Choroid plexus epithelial cell (primary cell): ENCODE data around the gene IL1RAP.

Experiments used
- DNase-seq: peaks from one replicate; pipeline ENCODE4 v3.0.0-alpha.2; 2010; ENCODE audit warnings: low read depth
- H3K4me3 ChIP-seq: 2 replicates; pipeline ENCODE4 v1.5.1; 2011; ENCODE audit warnings: low read depth, mild to moderate bottlenecking, control low read depth, low read length, moderate library complexity
- TF ChIP-seq, protein P1 (sequence below): conservative IDR thresholded peaks from 2 replicates; pipeline ENCODE4 v1.5.1; 2011; ENCODE audit warnings: low read depth, mild to moderate bottlenecking, control low read depth, inconsistent platforms, low read length, moderate library complexity

The IL1RAP gene

DNA sequence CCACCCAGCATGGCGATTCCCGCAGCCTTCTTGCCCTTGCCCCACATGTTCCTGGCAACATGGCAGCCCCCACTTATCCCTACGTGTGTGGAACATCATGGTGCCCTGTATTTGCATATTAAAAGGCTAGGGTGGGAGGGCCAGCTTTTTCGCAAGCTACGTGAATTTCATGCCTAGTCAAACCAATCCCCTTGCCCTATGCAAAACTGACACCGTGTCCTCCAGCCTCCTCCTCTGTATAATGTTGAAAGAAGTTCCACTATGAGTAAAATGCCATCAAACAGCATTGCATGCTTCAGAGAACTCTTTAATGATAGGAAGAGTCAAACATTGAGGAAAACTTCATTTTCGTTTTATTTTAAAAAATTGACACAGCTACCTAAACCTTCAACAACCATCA lies 170.9 kb downstream of the IL1RAP start:
- H3K4me3 ChIP-seq: no peak overlapping the region
- no peak for DNase-seq
- TF ChIP-seq, protein P1, sequence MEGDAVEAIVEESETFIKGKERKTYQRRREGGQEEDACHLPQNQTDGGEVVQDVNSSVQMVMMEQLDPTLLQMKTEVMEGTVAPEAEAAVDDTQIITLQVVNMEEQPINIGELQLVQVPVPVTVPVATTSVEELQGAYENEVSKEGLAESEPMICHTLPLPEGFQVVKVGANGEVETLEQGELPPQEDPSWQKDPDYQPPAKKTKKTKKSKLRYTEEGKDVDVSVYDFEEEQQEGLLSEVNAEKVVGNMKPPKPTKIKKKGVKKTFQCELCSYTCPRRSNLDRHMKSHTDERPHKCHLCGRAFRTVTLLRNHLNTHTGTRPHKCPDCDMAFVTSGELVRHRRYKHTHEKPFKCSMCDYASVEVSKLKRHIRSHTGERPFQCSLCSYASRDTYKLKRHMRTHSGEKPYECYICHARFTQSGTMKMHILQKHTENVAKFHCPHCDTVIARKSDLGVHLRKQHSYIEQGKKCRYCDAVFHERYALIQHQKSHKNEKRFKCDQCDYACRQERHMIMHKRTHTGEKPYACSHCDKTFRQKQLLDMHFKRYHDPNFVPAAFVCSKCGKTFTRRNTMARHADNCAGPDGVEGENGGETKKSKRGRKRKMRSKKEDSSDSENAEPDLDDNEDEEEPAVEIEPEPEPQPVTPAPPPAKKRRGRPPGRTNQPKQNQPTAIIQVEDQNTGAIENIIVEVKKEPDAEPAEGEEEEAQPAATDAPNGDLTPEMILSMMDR: no peak

DNA sequence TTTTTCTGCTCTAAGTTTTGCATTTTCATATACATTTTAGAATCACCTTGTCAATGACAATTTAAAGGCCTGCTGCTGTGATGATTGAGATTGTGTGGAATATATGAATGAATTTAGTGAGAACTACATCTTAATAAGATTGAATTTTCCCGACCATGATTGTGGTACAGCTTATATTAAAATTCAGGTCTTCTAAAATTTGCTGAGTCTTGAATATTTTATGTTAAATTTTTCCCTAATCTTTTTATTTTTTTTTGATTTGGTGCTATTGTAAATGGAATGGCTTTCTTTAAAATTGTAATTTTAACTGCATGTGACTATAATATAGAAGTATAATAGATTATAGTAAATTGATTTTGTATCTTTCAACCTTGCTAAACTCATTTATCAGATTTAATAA lies 172.1 kb downstream of the IL1RAP start:
- TF ChIP-seq, protein P1: no peak
- no peak for DNase-seq

DNA sequence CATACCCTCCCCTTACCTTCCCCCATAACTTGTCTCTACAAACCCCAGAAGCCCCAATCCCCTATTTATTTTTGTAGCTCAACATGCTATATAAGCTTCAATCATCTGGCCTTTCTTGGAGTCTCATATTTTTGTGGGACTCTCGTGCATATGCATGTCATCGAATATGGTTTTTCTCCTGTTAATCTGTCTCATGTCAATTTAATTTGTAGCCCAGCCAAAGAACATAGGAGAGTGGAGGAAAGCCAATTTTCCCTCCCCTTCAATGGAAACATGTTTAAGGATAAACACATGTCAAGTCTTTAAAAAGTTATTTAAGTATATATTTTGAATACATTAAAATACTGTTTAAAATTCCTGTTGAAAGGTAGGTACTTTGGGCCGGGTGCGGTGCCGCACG lies 176.4 kb downstream of the IL1RAP start:
- TF ChIP-seq, protein P1: no peak
- H3K4me3 ChIP-seq: no peak overlapping the region

More for the DNA sequence above, 172.1 kb downstream of the IL1RAP start:
- no peak overlapping the region for H3K4me3 ChIP-seq

DNA sequence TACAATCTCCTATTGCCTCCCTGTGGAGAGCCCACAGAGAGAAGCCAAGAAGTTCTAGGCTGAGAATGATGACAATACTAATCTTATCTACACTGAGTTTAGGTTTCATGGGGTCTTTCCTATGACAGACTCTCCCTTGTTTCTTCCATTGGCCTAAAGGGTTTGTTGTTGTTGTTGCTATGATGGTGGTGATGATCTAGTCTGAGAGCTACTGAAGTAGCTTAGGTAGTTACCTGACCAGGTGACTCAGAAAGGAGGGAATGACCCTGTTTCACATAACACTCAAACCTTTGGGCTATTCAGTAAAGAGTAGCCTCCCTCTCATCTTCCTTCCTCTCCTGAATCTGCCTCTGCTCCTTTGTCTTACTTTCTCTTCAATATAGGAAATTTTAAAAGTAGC lies 178.4 kb downstream of the IL1RAP start:
- H3K4me3 ChIP-seq: no peak overlapping the region
- DNase-seq: no peak
- TF ChIP-seq, protein P1: no peak

More for the DNA sequence above, 176.4 kb downstream of the IL1RAP start:
- no peak for DNase-seq

DNA sequence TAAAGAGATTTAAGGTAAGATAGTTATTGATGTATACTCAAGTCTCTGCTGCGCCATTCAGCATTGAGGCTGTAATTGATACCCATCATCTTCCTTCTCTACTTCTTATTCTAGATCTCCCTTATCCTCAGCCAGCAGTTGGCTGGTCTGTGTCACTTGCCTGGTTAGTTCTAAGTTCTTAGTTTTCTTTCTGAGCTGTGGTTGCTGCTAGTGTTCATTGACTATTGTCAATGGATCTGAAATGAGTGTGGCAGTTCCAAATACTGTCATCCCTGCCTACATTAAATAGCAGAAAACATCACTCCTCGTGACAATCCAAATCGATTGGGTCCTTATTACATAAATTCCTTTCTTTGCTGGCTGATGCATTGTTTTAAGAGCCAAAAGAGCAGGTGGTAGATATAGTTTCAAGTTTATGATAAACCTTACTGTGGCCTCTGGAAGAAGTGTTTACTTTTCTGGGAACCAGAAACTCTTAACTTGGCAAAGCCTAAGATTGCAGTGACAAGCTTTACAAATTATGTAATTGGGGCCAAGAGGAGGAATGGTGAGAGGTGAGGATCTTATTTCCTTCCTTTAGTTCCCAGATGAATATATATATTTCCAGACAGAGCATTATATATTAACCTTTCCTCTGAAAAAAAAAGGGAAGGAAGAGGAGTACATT lies 180.6 kb downstream of the IL1RAP start:
- no peak overlapping the region for H3K4me3 ChIP-seq
- no peak for DNase-seq
- TF ChIP-seq, protein P1: no peak

DNA sequence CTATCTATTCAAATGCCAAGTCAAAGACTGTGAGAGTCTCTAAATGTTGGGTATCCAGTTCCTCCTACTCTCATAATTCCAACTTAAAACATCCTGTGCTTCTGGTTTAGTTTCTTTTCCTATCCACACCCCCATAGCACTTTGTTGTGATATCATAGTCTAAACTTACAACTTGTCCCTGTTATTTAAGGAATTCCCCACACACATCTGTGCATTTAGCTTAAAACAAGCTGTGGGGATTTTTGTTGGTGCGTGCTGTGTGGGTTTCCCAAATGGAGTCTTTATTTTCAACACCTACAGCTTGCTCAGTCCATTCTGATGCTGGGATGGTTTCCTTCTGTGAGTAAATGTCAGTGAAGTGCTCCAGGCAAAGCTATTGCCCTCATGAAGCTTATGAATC lies 181.3 kb downstream of the IL1RAP start:
- H3K4me3 ChIP-seq: no peak overlapping the region
- TF ChIP-seq, protein P1: no peak
- no peak for DNase-seq

DNA sequence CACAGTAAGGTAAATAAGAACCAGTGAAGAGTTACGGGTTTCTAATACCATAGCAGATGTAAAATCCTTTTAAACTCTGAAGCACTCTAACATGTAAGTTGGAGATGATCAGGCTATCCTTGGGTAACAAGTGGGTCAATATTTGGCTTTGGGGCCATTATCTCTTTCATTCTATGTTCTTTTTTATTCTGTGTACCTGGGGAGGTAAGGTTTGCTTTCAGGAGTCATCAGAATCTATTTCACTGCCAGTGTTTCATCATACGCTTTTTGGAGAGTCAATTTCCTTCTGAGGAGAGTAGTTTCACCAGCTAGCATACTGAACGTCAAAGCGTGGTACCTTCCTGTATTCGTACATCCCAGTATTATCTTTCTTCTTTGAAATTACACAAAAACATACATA lies 182.1 kb downstream of the IL1RAP start:
- H3K4me3 ChIP-seq: no peak overlapping the region
- no peak for DNase-seq
- TF ChIP-seq, protein P1: no peak
